Bronchial epithelial cell (primary cell): ENCODE data around the gene FXR1. TPM values are rescaled to one million over a fixed set of nuclear protein-coding genes. Genes with fewer than 3 reads are reported as not detected.

Experiments used
- DNase-seq: peaks from one replicate; pipeline ENCODE4 v3.0.0-alpha.2; 2010; ENCODE audit warnings: low read depth
- FAIRE-seq: peaks from 2 replicates; lab custom pipeline; 2011; peaks lifted over from hg19 to GRCh38; lab: Jason Lieb, UNC
- H3K27me3 ChIP-seq: 2 replicates; pipeline ENCODE4 v1.5.1; 2011; ENCODE audit warnings: low read length; ENCODE audit not compliant: control insufficient read depth, insufficient read depth
- H3K36me3 ChIP-seq: 2 replicates; pipeline ENCODE4 v1.5.1; 2011; ENCODE audit warnings: low read length; ENCODE audit not compliant: control insufficient read depth, insufficient read depth
- H3K4me3 ChIP-seq: 2 replicates; pipeline ENCODE4 v1.5.1; 2011; ENCODE audit warnings: mild to moderate bottlenecking, low read depth, low read length, control low read depth
- CTCF ChIP-seq: IDR thresholded peaks from 2 replicates; pipeline ENCODE4 v1.5.1; 2011; ENCODE audit warnings: mild to moderate bottlenecking, moderate library complexity, low read length, control low read depth, inconsistent platforms; ENCODE audit not compliant: insufficient read depth, severe bottlenecking
- total RNA-seq: library from RNA; depleted of rRNA; stranded (reverse); fragments of >200 nt; gene quantifications from 2 replicates; pipeline ENCODE4 v1.2.1, GENCODE V29; 2014

FXR1 gene
- total RNA-seq, 1 donor from 2014 or later, result 144 TPM

DNA sequence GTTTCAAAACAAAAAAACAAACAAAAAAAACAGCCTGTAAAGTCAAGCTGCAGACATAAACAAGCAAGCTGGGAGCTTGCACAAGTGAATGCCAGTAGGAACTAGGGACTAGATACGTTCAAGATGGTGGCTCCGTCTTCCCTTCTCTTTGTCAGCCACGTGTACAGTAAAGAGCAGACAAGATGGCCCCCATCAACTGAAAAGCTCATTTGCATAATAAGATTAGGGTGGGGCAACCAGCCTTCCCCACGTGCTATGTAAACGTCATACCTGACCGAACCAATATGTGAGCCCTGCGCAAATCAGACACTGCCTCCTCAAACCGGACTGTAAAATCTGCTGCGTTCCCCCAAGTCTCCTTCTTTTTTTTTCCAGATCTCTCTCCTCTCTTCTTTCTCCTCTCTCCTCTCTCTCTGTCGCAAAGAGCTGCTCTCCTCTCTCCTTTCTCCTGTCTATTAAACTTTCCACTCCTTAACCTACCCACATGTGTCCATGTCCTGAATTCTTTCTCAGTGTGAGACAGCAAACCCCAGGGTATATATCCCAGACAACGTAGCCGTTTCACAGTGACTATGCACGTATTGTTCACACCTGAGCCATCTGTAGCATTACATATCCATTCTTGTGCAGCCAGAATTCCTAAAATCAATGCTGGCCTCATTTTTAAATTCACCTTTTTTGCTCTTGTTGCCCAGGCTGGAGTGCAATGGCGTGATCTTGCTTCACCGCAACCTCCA, 31.2 kb upstream of the FXR1 start:
- no peak overlapping the region for H3K4me3 ChIP-seq
- H3K36me3 ChIP-seq, result no peaks in the 10 kb centered on the region
- no peak for TF ChIP-seq CTCF
- FAIRE-seq (no peak), DNase-seq (no peak)
- no peaks in the 10 kb centered on the region for H3K27me3 ChIP-seq

- no peak for FAIRE-seq
- TF ChIP-seq CTCF, result no peak
Measured at GRCh38 chr3:180882115-180882514, 30.4 kb upstream of the FXR1 start.

DNA sequence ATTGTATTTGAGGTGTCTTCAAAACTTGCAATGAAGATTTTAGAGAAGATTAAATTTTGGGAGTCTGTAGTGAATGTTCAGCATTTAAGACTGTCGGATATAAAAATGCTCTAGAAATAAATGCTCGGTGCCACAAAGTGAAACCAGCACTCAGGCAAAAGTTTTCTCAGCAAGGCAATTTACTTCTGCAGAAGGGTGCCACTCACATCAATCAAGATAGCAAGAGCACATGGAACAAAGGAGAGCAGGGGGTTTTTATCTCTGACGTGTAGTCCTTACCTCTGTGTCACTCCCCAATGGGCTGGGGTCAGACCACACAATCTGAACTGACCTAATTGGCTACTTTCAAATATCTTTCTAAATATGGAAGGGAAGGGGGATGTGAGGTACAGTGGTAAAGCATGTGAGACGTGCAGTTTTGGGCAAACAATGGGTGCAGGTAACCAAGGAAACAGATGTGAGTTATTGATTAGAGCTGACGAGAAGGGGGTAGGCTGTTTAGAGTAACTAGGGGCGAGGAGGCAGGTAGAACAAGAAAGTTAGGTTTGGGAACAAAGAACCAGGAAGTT, 23.4 kb upstream of the FXR1 start:
- H3K27me3 ChIP-seq, result no peaks in the 10 kb centered on the region
- no peak for TF ChIP-seq CTCF
- no peak overlapping the region for H3K4me3 ChIP-seq
- no peak for FAIRE-seq
- H3K36me3 ChIP-seq, result no peaks in the 10 kb centered on the region
- DNase-seq, result no peak

More at GRCh38 chr3:180882115-180882514, 30.4 kb upstream of the FXR1 start:
- DNase-seq, result no peak
- H3K4me3 ChIP-seq, result no peak overlapping the region
- no peaks in the 10 kb centered on the region for H3K27me3 ChIP-seq
- no peaks in the 10 kb centered on the region for H3K36me3 ChIP-seq

DNA sequence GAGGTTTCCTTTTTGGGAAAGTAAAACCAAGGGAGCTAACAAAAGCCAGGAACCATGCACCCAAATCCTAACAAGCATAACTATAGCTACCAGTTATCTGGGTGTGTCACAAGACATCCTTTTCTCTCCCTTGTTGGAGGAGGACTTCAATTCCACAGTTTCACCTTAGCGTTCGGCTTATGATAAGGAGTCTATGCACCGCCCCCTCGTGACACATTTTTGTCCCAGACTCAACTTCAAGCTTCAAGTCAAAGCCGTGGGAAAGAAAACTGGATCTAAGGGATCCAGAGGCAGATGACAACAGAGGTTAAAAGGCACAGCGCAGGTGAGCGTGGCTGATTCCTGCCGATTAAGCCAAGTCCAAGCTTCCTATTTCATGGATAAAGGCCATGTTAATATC, 13.9 kb upstream of the FXR1 start:
- TF ChIP-seq CTCF, result no peak
- H3K27me3 ChIP-seq, result no peaks in the 10 kb centered on the region
- H3K4me3 ChIP-seq, result no peak overlapping the region
- no peak for FAIRE-seq
- no peak for DNase-seq
- H3K36me3 ChIP-seq, result no peaks in the 10 kb centered on the region

DNA sequence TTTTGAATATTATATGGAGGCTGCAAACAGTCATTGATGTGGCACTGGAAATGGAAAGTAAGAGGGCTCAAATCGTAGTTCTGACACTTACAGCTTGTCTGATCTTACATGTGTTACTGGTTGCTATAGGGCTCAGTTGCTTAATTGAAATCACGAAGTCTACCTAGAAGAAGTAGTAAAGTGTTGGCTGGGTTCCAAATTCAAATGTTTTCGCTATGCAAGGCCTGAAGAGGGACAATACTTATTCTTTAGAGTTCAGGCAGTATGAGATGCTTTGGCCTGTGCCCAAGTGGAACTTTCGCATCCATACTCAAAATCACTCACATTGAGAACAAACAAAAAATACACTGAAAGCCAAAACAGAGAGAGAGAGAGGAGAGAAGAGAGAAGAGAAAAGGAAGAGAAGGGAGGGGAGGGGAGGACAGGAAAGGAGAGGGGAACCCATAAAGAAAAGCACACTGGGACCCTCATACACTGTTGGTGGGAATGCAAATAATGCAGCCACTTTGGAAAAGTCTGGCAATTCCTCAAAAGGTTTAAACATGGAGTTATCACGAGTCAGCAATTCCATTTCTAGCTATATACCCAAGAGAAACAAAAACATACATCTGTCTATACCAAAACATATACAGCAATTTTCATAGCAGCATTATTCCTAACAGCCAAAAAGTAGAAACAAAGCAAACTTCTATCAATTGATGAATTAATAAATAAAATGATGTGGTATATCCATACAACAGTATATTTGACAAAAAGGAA, 2.9 kb upstream of the FXR1 start:
- DNase-seq (no peak), FAIRE-seq (no peak)
- no peaks in the 10 kb centered on the region for H3K27me3 ChIP-seq
- no peak overlapping the region for H3K4me3 ChIP-seq
- H3K36me3 ChIP-seq, result no peaks in the 10 kb centered on the region
- TF ChIP-seq CTCF, result no peak
